ENCODE results near the gene PADI4.

- TF ChIP-seq CTCF (IDR thresholded peaks at IDR 0.05) (no peak), POLR2A (IDR thresholded peaks at IDR 0.05) (no peak)
These were observed 18.3 kb upstream of the PADI4 start for GRCh38 chr1:17289721-17290120.

All from Peyer's patch (tissue), 4 donors.